Esophagus muscularis mucosa (tissue), 4 donors: ENCODE data around the gene OR51L1. TPM values are rescaled to one million over a fixed set of nuclear protein-coding genes. Genes with fewer than 3 reads are reported as not detected.

Experiments
- DNase-seq: peaks from one replicate; pipeline ENCODE4 v3.0.0-alpha.2; 2017; ENCODE audit errors: extremely low spot score
- H3K27ac ChIP-seq, 4 donors: fragments of 200-600 bp; sonication (generic); replicated peaks in 1 of 4; 1 replicate in 3 of 4; 2 replicates in 1 of 4; pipeline ENCODE4 v1.5.1; 2016 to 2019; ENCODE audit warnings: mild to moderate bottlenecking in 1 of 4
- H3K27me3 ChIP-seq, 4 donors: fragments of 200-600 bp; sonication (generic); one replicate each; pipeline versions ENCODE4 v1.5.1 to v1.6.0; 2016 to 2019
- H3K36me3 ChIP-seq, 4 donors: fragments of 200-600 bp; sonication (generic); one replicate each; pipeline ENCODE4 v1.5.1; 2016 to 2019
- H3K4me1 ChIP-seq, 4 donors: fragments of 200-600 bp; sonication (generic); one replicate each; pipeline ENCODE4 v1.5.1; 2016 to 2019
- H3K4me3 ChIP-seq, 4 donors: fragments of 200-600 bp; sonication (generic); 1 replicate in 2 of 4; 2 replicates in 2 of 4; pipeline ENCODE4 v1.5.1; 2016 to 2019; ENCODE audit warnings: mild to moderate bottlenecking in 4 of 4, moderate library complexity in 1 of 4
- H3K9me3 ChIP-seq, 4 donors: fragments of 200-600 bp; sonication (generic); 1 replicate in 3 of 4; 2 replicates in 1 of 4; pipeline ENCODE4 v1.5.1; 2016 to 2019
- CTCF ChIP-seq, 3 experiments: fragments of 200-600 bp in 2 of 3; fragments of 450-650 bp in 1 of 3; sonication (generic) in 2 of 3; IDR thresholded peaks; one replicate each; pipeline ENCODE4 v1.5.1; 2017 to 2019; ENCODE audit warnings: antibody characterized with exemption in 3 of 3, mild to moderate bottlenecking in 2 of 3, moderate library complexity in 1 of 3
- EP300 ChIP-seq: sonication (generic); formaldehyde crosslinking; IDR thresholded peaks from one replicate; pipeline ENCODE4 v1.6.1; 2017; ENCODE audit warnings: antibody characterized with exemption
- POLR2A ChIP-seq: fragments of 450-650 bp; IDR thresholded peaks from one replicate; pipeline ENCODE4 v1.6.1; 2017; ENCODE audit warnings: antibody characterized with exemption, moderate library complexity, mild to moderate bottlenecking, low read depth
- POLR2AphosphoS5 ChIP-seq, 2 donors: sonication (generic); formaldehyde crosslinking; IDR thresholded peaks; one replicate each; pipeline ENCODE4 v1.6.1; 2017; ENCODE audit warnings: antibody characterized with exemption in 2 of 2
- WGBS: methylation state at CpG from one replicate; pipeline ENCODE4 v1.1.5; 2018; 5-methylcytosine and 5-hydroxymethylcytosine counted together
- intact Hi-C: fragments of 100-400 bp; cut with DNase I; formaldehyde crosslinking; loops from one replicate; pipeline ENCODE4 v1.15.1; 2023
- total RNA-seq, 4 donors: library from RNA; depleted of rRNA; stranded (reverse); fragments of >200 nt; gene quantifications; one replicate each; pipeline versions ENCODE4 v1.1.0 to v1.2.1, GENCODE V29; 2016

OR51L1 gene
- total RNA-seq, 4 donors from 2014 or later, result not detected

GRCh38 chr11:4991060-4991459 is 3.6 kb upstream of the OR51L1 start:
- WGBS, result 71% methylated on average over 1 of the region's 1 CpG
- Histone ChIP-seq H3K27ac (no peak overlapping the region), H3K27me3 (no peaks in the 10 kb centered on the region), H3K9me3 (no peaks in the 10 kb centered on the region), H3K4me1 (no peaks in the 10 kb centered on the region), H3K36me3 (no peaks in the 10 kb centered on the region), H3K4me3 (no peak overlapping the region)
- intact Hi-C loops, result no loop called here
- no peak for DNase-seq
- TF ChIP-seq POLR2A, result no peak
- TF ChIP-seq EP300, result no peak
- no peak for TF ChIP-seq CTCF (IDR thresholded peaks at IDR 0.05)
- TF ChIP-seq POLR2AphosphoS5 (IDR thresholded peaks at IDR 0.05), result no peak

GRCh38 chr11:5004424-5005274 is 10.0 kb downstream of the OR51L1 start:
- no peak overlapping the region for H3K27ac ChIP-seq
- H3K4me3 ChIP-seq, result no peak overlapping the region
- 37% methylated on average over 6 of the region's 6 CpGs for WGBS
- no peak for DNase-seq
- intact Hi-C loops, result loop anchor here (5.0 kb wide), 1 partner anchor 367 kb away; the partner anchor contains the start of gene OR51D1
- H3K9me3 ChIP-seq, result no peaks in the 10 kb centered on the region
- peaks cover 0 to 11% (median 0%) of the 10 kb centered on the region in 4 donors for H3K27me3 ChIP-seq
- H3K36me3 ChIP-seq, result no peaks in the 10 kb centered on the region
- H3K4me1 ChIP-seq, result no peaks in the 10 kb centered on the region
- peak; percentile 33 to 50 (median 46) for TF ChIP-seq CTCF (IDR thresholded peaks at IDR 0.05)
- no peak for TF ChIP-seq POLR2A

- H3K4me1 ChIP-seq, result no peaks in the 10 kb centered on the region
- no peaks in the 10 kb centered on the region for H3K36me3 ChIP-seq
- no peak overlapping the region for H3K4me3 ChIP-seq
- H3K9me3 ChIP-seq, result no peaks in the 10 kb centered on the region
- TF ChIP-seq POLR2AphosphoS5 (IDR thresholded peaks at IDR 0.05), result no peak
- TF ChIP-seq POLR2A, result no peak
- no peak for TF ChIP-seq EP300
- no peak for TF ChIP-seq CTCF (IDR thresholded peaks at IDR 0.05)
- H3K27me3 ChIP-seq, result peaks cover 0 to 4% (median 0%) of the 10 kb centered on the region in 4 donors
- 61% methylated on average over 2 of the region's 2 CpGs for WGBS
- no peak for DNase-seq
- H3K27ac ChIP-seq, result no peak overlapping the region
- intact Hi-C loops, result no loop called here
These were observed 12.9 kb downstream of the OR51L1 start for GRCh38 chr11:5007561-5007960.

GRCh38 chr11:5011254-5011653 is 16.6 kb downstream of the OR51L1 start:
- no peaks in the 10 kb centered on the region for H3K9me3 ChIP-seq
- intact Hi-C loops, result no loop called here
- no peaks in the 10 kb centered on the region for H3K36me3 ChIP-seq
- DNase-seq, result no peak
- no peak overlapping the region for H3K4me3 ChIP-seq
- no peaks in the 10 kb centered on the region for H3K27me3 ChIP-seq
- 68% methylated on average over 8 of the region's 8 CpGs for WGBS
- H3K27ac ChIP-seq, result no peak overlapping the region
- H3K4me1 ChIP-seq, result no peaks in the 10 kb centered on the region
- TF ChIP-seq POLR2A (no peak), POLR2AphosphoS5 (IDR thresholded peaks at IDR 0.05) (no peak), EP300 (no peak), CTCF (IDR thresholded peaks at IDR 0.05) (no peak)

- Histone ChIP-seq H3K9me3 (no peaks in the 10 kb centered on the region), H3K36me3 (no peaks in the 10 kb centered on the region), H3K4me3 (no peak overlapping the region), H3K27ac (no peak overlapping the region), H3K4me1 (no peaks in the 10 kb centered on the region), H3K27me3 (no peaks in the 10 kb centered on the region)
- intact Hi-C loops, result no loop called here
- TF ChIP-seq CTCF (IDR thresholded peaks at IDR 0.05), result no peak
- DNase-seq, result no peak
- WGBS, result 88% methylated on average over 1 of the region's 1 CpG
These were observed 18.4 kb downstream of the OR51L1 start for GRCh38 chr11:5013012-5013411.
